Activated T-helper 17 cell treated with anti-CD3 and anti-CD28 coated beads, Interleukin-2, amount 50 U/mL, for 72 hours (primary cell): ENCODE results near the gene CHMP2A. TPM values are rescaled to one million over a fixed set of nuclear protein-coding genes. Genes with fewer than 3 reads are reported as not detected.

Experiments
- ATAC-seq: fragments of 150-1000 bp; cut with Tn5 transposase; replicated peaks from 2 replicates; pipeline ENCODE4 v1.10.0; 2021; ENCODE audit warnings: mild to moderate bottlenecking, moderate library complexity
- H3K27ac Mint-ChIP-seq: one replicate; pipeline ENCODE4 v1.8.0; 2022; ENCODE audit warnings: mixed read lengths
- H3K27me3 Mint-ChIP-seq: one replicate; pipeline ENCODE4 v1.8.0; 2022; ENCODE audit warnings: mixed read lengths
- H3K36me3 Mint-ChIP-seq: one replicate; pipeline ENCODE4 v1.8.0; 2022; ENCODE audit warnings: low read depth, mild to moderate bottlenecking, mixed read lengths
- H3K4me1 Mint-ChIP-seq: one replicate; pipeline ENCODE4 v1.8.0; 2022; ENCODE audit warnings: mixed read lengths
- H3K4me3 Mint-ChIP-seq: one replicate; pipeline ENCODE4 v1.8.0; 2022; ENCODE audit warnings: mild to moderate bottlenecking, mixed read lengths
- H3K9me3 Mint-ChIP-seq: one replicate; pipeline ENCODE4 v1.8.0; 2022; ENCODE audit warnings: mixed read lengths
- total RNA-seq, 2 donors: library from RNA; stranded (reverse); gene quantifications; one replicate each; pipeline ENCODE4 v1.2.3, GENCODE V29; 2022

The CHMP2A gene
- total RNA-seq, 2 donors from 2014 or later = 79.0 to 95.8 TPM

DNA sequence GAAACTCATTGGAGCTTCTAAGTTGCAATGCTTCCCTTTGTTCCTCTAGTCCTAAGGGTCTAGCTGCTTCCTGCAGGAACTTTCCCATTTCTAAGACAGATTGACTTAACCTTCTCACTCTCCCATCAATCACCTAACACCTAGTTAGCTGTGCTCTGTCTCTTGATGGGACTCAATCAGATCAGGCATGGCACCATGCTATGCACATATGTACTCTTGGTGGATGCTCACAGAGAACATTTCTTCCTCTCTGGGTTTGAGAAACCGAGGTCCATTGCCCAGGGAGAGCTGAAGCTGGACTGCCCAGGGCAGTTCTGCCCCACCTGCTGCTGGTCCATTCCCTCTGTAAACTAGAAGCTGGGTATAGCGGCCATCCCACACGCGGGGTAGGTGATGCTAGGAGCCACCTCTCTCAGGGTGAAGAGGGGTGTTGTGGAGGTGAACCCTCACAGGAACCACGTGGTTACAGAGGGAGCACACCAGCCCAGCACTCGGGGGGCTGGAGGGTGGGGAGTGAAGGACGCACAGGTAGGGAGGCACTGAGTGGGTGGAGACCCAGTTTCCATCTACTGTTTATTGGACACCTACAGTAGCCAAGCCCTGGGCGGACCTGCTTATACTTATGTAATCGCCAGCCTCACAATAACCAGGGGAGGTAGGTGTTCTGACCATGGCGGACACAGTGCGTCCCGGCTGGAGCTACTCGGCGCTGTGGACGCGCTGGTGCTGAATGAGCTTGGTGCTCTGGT lies 6.6 kb upstream of the CHMP2A start:
- no peak for ATAC-seq
- Mint-ChIP-seq H3K4me3 (peak overlapping the region; percentile 100), H3K27ac (no peak overlapping the region), H3K36me3 (peaks cover 51% of the 10 kb centered on the region), H3K27me3 (no peaks in the 10 kb centered on the region), H3K9me3 (no peaks in the 10 kb centered on the region), H3K4me1 (peaks cover 23% of the 10 kb centered on the region)

DNA sequence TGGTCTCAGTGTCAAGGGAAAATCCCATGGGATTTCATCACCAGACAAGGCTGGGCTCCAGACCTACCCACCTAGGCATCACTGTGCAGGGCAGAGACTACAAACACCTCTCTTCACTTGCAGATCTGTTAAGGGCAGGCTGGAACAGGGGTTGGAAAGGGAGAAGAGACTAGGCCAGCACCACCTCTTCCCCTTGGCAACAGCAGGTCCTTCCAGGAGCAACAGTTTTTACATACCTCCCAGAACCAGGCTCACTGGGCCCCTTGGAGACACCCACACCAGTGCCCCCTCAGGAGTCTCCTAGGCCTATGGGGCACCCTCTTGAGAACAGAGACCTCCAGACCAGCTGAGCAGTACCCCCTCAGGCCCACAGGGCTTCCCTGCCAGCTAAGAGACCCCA lies 6.0 kb upstream of the CHMP2A start:
- Mint-ChIP-seq H3K27ac (no peak overlapping the region), H3K4me3 (peak overlapping the region; percentile 100), H3K9me3 (no peaks in the 10 kb centered on the region), H3K27me3 (no peaks in the 10 kb centered on the region), H3K4me1 (peaks cover 28% of the 10 kb centered on the region), H3K36me3 (peaks cover 51% of the 10 kb centered on the region)
- ATAC-seq = no peak

DNA sequence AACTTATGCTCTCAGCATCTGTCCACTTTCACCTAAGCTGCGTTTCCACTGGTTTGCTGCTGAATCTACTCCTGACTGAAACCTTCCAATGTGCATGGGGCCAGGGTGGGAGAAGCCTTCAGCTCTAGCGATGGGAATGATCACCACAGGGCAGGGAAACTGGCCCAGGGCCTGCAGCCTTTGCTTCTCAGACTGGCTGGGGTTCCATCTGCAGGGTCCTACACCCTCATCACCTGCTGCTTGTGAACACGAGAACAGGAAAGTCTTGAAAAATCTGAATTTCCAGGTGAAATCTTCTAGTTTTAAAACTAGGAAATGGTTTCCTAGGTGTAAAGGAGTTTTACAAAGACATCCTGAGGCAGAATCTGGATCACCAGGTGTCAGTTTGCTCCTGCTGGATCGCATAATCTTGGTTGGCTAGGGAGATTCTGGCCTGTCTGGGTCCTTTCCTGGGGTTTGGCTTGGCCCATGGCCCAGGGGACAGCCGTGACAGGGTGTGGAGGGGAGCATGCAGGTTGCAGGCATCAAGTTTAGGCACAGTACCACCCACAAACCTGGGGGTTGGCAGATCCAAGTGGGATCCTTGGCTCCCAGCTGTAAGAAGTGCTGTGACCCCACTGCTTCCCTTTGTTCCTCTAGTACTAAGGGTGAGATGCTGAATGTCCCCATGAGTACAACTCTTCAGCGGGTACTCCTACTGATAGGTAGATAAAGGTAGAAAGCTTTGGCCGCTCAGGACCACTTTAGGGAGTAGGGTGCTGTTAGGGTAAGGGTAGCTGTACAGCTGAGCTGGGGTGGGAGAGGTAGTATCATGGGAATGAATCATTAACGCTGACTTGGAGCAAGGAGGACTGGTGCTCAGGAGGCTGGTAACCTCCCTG lies 5.3 kb upstream of the CHMP2A start:
- Mint-ChIP-seq H3K4me3 (peak overlapping the region; percentile 100), H3K9me3 (no peaks in the 10 kb centered on the region), H3K27ac (peak overlapping the region; percentile 100), H3K4me1 (peaks cover 28% of the 10 kb centered on the region), H3K36me3 (peaks cover 56% of the 10 kb centered on the region), H3K27me3 (no peaks in the 10 kb centered on the region)
- ATAC-seq = no peak

DNA sequence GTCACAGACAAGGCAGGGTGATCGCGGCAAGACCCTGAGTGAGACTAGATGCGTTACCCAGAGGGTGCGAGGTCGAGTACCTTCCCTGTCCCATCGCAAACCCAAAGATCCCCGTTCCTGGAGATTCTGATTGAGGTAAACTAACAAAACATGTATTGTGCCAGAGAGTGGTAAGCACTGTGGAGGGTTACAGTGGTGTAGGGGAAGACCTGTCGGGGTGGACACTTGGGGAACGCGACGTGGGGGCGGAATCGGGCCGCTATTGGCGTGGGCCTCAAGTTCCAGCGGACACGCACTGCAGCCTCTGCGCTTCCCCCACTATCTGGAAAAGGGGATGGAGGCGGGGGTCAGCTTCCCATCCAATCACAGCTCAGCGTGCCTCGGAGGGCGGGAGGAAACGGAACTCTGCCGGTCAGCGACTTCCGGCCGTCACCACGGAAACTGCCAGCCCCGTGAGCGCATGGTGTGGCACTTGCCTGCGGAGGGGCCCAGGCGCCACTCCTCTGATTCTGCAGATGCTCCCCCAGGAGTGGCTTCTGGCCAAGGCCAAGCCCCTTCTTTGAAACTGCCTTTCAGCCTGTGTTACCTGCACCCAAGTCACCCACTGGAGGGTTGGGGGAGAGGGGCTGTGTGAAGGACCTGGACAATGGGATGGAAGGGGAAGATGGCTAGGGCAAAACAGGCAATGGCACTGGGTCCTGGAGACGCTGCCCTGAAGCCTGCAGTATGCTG lies 4.5 kb upstream of the CHMP2A start:
- H3K27me3 Mint-ChIP-seq = no peaks in the 10 kb centered on the region

DNA sequence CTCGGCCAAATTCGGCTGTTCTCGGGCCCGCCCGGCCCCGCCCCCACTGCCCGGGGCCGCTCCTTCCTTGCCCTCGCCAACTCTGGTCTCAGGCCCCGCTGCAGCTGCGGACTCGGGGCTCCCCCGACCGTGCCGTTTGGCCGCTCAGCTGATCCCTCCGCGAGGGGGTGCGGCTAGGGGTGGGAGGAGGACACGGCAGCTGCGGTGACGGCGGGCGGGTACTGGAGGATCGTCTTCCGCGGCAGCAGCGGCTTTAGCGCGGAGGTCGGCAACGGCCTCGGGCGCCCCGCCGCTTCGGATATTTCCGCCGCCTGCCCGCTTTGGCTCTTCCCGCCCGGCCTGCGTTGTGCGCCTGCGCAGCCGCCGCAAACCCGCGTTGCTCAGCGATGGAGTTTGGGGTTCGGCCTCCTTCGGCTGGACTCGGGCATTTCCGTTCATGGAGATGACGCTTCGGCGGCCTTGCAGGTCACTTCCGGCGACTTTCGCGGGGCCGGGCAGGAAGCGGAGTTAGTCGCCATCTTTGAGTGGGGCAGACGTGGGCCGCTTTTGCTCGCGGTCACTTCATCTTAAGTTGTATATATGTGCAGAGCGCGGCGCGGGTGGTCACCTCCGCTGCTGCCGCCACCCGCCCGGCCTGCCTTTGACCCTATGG lies 3.8 kb upstream of the CHMP2A start:
- H3K4me1 Mint-ChIP-seq = peaks cover 28% of the 10 kb centered on the region
- peak overlapping the region; percentile 100 for H3K4me3 Mint-ChIP-seq
- peak; percentile 73 for ATAC-seq
- no peaks in the 10 kb centered on the region for H3K9me3 Mint-ChIP-seq
- no peaks in the 10 kb centered on the region for H3K27me3 Mint-ChIP-seq
- H3K36me3 Mint-ChIP-seq = peaks cover 66% of the 10 kb centered on the region
- H3K27ac Mint-ChIP-seq = peak overlapping the region; percentile 100

More for the DNA sequence above, 4.5 kb upstream of the CHMP2A start:
- H3K4me1 Mint-ChIP-seq = peaks cover 27% of the 10 kb centered on the region
- peaks cover 64% of the 10 kb centered on the region for H3K36me3 Mint-ChIP-seq
- H3K9me3 Mint-ChIP-seq = no peaks in the 10 kb centered on the region
- peak overlapping the region; percentile 100 for H3K27ac Mint-ChIP-seq
- peak; percentile 39 for ATAC-seq
- H3K4me3 Mint-ChIP-seq = peak overlapping the region; percentile 100

DNA sequence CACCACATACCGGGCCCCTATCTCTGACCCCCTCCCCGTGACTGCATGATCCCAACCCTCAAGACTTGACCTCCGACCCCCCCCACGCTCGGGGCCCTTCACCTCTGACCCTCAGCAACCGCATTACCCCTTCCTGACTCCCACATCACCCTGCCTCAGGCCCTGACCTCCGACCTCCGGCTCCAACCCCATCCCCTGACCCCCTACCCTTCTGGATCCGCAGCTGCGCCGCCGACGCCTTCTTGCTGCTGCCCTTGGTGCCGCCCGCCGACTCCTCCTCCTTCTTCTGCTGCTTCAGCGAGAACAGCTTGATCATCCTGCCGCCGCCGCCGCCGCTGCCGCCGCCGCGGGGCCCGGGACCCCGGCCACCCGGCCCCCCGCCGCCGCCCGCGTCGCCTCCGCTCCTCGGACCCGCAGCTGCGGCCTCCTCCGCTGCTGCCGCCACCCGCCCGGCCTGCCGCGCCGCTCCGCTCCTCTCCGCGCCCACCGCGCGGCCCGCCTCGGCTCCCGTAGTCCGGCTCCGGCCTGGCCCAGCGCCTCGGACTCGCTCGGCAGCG lies 3.2 kb upstream of the CHMP2A start, which contains the start of gene UBE2M:
Gene UBE2M (minus strand): TSS at position 546 of the 557 bp plus-strand sequence. CDS start 230 bp downstream, at position 316.
- no peaks in the 10 kb centered on the region for H3K9me3 Mint-ChIP-seq
- H3K36me3 Mint-ChIP-seq = peaks cover 66% of the 10 kb centered on the region
- peak; percentile 9 for ATAC-seq
- peak within 1 kb of the TSS; percentile 100 for H3K4me3 Mint-ChIP-seq
- peak within 1 kb of the TSS; percentile 100 for H3K27ac Mint-ChIP-seq
- H3K4me1 Mint-ChIP-seq = peaks cover 28% of the 10 kb centered on the region
- no peaks in the 10 kb centered on the region for H3K27me3 Mint-ChIP-seq

DNA sequence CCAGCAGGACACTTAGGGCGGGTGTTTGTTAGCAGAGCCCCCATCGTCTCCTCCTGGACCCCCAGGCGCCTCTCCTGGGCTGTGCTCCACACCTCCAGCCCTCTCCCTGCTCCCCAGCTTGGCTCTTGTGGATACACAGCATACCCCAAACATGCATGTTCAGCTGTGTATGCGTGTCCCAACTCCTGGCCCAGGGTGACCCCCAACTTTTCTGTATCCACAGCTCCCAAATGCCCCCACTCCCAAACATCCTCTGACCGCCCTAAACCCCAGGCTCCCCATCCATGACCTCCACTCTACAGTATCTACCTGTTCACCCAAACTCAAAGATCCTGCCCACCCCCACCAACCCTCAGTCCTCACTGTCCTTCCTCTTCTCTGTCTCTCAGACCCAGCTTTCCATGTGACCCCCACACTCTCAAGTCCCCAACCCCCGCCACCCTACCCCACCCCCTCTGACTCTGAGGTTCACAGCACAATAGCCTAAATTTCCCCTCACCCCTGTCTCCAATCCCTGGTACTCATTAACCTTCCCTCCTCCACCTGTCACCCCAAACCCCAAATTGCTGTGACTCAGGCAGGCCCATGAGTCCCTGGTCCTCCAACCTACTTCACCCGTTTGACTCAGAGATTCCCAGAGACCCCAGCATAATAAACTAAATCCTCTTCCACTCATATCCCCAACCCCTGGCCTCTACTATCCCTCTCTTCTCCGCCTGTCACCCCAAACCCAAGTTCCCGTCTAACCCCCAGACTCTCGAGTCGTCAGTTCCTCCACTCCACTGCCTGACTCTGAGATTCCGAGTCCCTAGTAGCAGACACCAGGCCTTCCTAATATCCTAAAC lies 2.5 kb upstream of the CHMP2A start:
- Mint-ChIP-seq H3K36me3 (peaks cover 72% of the 10 kb centered on the region), H3K9me3 (no peaks in the 10 kb centered on the region), H3K27me3 (no peaks in the 10 kb centered on the region), H3K4me3 (peak overlapping the region; percentile 100), H3K27ac (peak overlapping the region; percentile 100), H3K4me1 (peaks cover 33% of the 10 kb centered on the region)
- no peak for ATAC-seq

DNA sequence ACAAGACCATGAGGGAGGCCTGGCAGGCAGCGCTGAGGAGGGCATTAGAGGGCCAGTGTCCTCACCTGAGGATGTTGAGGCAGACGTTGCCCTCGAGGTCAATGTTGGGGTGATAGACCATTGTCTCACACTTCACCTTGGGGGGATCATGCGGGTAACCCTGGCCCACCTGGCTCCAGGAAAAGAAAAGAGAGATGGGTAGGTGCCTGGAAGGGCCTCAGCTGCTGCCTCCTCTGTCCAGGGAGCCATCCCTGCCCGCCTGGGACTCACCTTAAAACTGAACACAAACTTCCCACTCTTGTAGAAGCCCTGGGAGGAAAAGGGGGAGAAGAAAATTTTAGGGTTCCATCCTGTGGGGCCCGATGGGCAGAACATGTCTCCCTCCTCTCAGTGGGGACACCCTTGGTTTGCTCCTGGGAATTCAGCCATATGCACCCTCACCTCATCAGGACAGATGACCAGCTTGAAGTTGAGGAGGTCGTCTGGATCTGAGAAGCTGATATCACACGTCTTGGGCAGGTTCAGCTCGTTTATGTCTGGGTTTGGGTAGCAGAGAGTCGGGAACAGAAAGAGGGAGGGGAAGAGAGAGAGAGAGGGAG lies 1.8 kb upstream of the CHMP2A start:
- Mint-ChIP-seq H3K27ac (peak overlapping the region; percentile 100), H3K4me3 (peak overlapping the region; percentile 100), H3K9me3 (no peaks in the 10 kb centered on the region), H3K27me3 (no peaks in the 10 kb centered on the region), H3K4me1 (peaks cover 33% of the 10 kb centered on the region), H3K36me3 (peaks cover 77% of the 10 kb centered on the region)
- no peak for ATAC-seq

DNA sequence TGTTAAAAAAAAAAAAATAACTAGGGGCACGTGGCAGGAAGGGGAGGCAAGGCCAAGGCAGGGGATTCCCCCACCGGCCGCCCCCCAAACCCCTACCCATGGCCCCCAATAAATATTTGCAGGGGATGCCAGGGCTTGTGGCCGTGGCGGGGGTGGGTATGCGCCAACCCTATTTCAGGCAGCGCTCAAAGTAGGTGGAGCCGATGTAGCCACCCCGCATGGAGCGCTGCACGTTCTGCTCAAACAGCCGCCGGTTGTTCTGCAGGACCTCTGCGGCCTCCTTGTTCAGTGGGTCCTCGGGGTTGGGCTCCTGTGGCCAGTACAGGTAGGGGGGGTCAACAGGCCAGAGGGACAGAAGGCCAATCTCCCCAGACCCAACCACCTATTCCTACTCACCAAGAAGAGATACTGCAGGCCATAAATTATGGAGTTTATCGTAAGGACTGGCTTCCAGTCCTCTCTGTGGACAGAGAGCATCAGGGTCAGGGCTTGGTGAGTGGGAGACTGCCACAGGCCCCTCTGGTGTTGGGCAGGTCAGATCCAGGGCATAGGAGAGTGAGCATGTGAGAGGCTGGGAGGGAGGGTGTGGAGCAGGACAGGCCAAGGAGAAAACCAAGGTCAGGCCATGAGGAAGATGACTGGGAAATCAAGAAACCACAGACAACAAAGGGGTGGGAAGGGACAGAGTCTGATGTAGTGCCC lies 1.2 kb upstream of the CHMP2A start:
- Mint-ChIP-seq H3K4me1 (peaks cover 29% of the 10 kb centered on the region), H3K27me3 (no peaks in the 10 kb centered on the region), H3K27ac (peak overlapping the region; percentile 100), H3K36me3 (peaks cover 81% of the 10 kb centered on the region), H3K4me3 (peak overlapping the region; percentile 100), H3K9me3 (no peaks in the 10 kb centered on the region)
- no peak for ATAC-seq

DNA sequence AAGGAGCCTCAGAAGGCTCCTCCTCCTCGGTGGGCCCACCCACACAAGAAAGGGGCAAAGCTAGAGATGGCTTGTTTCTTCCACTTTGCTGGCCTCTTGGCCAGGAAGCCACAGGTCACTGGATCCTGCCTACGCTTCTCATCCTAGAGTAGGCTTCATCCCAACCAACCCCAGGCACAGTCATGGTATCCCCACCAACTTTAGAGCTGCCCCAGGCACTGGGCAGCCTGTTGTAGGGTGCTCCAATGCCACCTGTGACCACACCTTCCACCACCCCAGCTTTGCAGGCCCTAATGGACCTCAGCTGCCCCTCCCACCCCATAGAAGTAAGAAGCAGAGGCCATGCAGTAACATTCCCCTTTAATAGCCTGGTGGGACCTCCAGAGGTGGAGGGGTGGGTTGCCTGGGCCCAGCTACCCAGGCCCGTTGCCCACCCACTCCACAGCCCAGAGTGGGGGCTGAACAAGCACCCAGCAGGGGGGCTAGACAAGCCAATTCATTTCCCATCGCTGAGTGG lies 522 bp upstream of the CHMP2A start:
- Mint-ChIP-seq H3K4me3 (peak overlapping the region; percentile 100), H3K4me1 (peaks cover 29% of the 10 kb centered on the region), H3K27ac (peak overlapping the region; percentile 100), H3K27me3 (no peaks in the 10 kb centered on the region), H3K36me3 (peaks cover 88% of the 10 kb centered on the region), H3K9me3 (no peaks in the 10 kb centered on the region)
- ATAC-seq = no peak

DNA sequence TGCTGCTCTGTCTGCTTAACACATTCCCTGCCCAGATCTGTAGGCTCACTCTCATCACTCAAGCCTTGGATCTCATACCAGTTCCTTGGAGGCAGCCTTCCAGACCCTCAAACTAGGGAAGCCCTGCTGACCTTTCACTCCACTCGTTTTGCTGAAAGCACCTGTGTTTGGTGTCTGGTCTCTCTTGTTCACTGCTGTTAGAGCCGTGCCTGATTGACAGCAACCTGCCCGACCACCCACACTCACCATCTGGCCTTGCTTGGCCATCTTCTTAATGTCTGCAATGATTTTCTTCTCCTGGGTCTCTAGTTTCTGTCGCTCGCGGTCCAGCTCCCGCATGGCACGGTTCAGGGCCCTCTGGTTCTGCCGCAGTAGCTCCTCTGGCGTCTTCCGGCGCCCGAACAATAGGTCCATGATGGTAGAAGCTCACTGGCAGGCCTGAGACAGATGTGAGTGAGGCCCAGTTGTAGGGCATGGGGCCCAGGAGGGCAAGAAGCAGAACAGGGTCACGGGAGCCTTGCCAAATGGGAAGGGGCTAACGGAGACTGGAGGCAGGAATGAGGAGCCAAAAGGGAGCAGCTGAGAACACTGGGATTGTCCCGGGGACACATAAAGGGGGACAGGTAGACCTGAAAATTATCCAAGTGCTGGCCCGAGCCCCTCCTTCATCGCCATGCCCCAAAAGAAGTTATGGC lies 959 bp downstream of the CHMP2A start:
- no peak for ATAC-seq
- peaks cover 98% of the 10 kb centered on the region for H3K36me3 Mint-ChIP-seq
- peaks cover 29% of the 10 kb centered on the region for H3K4me1 Mint-ChIP-seq
- H3K4me3 Mint-ChIP-seq = peak overlapping the region; percentile 100
- H3K27me3 Mint-ChIP-seq = no peaks in the 10 kb centered on the region
- peak overlapping the region; percentile 100 for H3K27ac Mint-ChIP-seq
- H3K9me3 Mint-ChIP-seq = no peaks in the 10 kb centered on the region
